GM15510 (cell line): ENCODE data around the gene RUNX1.

ENCODE experiments used
- POLR2A ChIP-seq: IDR thresholded peaks from 3 replicates; pipeline ENCODE4 v1.6.1; 2011; ENCODE audit warnings: borderline replicate concordance; ENCODE audit not compliant: insufficient read length; ENCODE audit errors: extremely low read depth

RUNX1 gene

GRCh38 chr21:34844013-34844923 is 204.8 kb downstream of the RUNX1 start:
- TF ChIP-seq POLR2A: no peak

GRCh38 chr21:34843562-34843961 is 205.5 kb downstream of the RUNX1 start:
- no peak for TF ChIP-seq POLR2A

- TF ChIP-seq POLR2A: no peak
Measured at GRCh38 chr21:34841154-34841553, 207.9 kb downstream of the RUNX1 start.

- TF ChIP-seq POLR2A: no peak
Measured at GRCh38 chr21:34840693-34841092, 208.4 kb downstream of the RUNX1 start.

- no peak for TF ChIP-seq POLR2A
Measured at GRCh38 chr21:34838956-34839820, 209.9 kb downstream of the RUNX1 start.

- TF ChIP-seq POLR2A: no peak
Measured at GRCh38 chr21:34836933-34837505, 212.1 kb downstream of the RUNX1 start.

- TF ChIP-seq POLR2A: no peak
Measured at GRCh38 chr21:34836103-34836932, 212.8 kb downstream of the RUNX1 start.

GRCh38 chr21:34835526-34835925 is 213.6 kb downstream of the RUNX1 start:
- no peak for TF ChIP-seq POLR2A

- TF ChIP-seq POLR2A: no peak
Measured at GRCh38 chr21:34834852-34835501, 214.1 kb downstream of the RUNX1 start.

- no peak for TF ChIP-seq POLR2A
Measured at GRCh38 chr21:34834290-34834689, 214.8 kb downstream of the RUNX1 start.

GRCh38 chr21:34833465-34833864 is 215.6 kb downstream of the RUNX1 start:
- TF ChIP-seq POLR2A: no peak

- no peak for TF ChIP-seq POLR2A
Measured at GRCh38 chr21:34830386-34831170, 218.5 kb downstream of the RUNX1 start.

- no peak for TF ChIP-seq POLR2A
Measured at GRCh38 chr21:34827445-34828235, 221.5 kb downstream of the RUNX1 start.

- TF ChIP-seq POLR2A: no peak
Measured at GRCh38 chr21:34826836-34827235, 222.3 kb downstream of the RUNX1 start.
